ENCODE results near the gene HMGA1. TPM values are rescaled to one million over a fixed set of nuclear protein-coding genes. Genes with fewer than 3 reads are reported as not detected.

Gene HMGA1
- total RNA-seq, 4 donors from 2014 or later = 8.1 to 24.5 (median 18.1) TPM

- TF ChIP-seq POLR2A (IDR thresholded peaks at IDR 0.05) (no peak), CTCF (IDR thresholded peaks at IDR 0.05) (no peak), POLR2AphosphoS5 (IDR thresholded peaks at IDR 0.05) (no peak), EP300 (IDR thresholded peaks at IDR 0.05) (no peak)
- no peak overlapping the region for H3K4me3 ChIP-seq
- WGBS, 2 donors (ENCODE audit: low coverage in 1 of 2) = 80 to 100% methylated on average over 1 of the region's 5 CpGs
- H3K36me3 ChIP-seq = no peaks in the 10 kb centered on the region
- ATAC-seq = no peak
- no peak overlapping the region for H3K27ac ChIP-seq
- H3K9me3 ChIP-seq = no peaks in the 10 kb centered on the region
- no peaks in the 10 kb centered on the region for H3K27me3 ChIP-seq
- H3K4me1 ChIP-seq = peaks cover 0 to 22% (median 0%) of the 10 kb centered on the region in 3 donors
Observed at GRCh38 chr6:34232901-34233300, 3.8 kb upstream of the HMGA1 start.

GRCh38 chr6:34233867-34234266 is 2.8 kb upstream of the HMGA1 start:
- Histone ChIP-seq H3K36me3 (no peaks in the 10 kb centered on the region), H3K4me1 (peaks cover 0 to 30% (median 4%) of the 10 kb centered on the region in 3 donors), H3K4me3 (no peak overlapping the region), H3K9me3 (no peaks in the 10 kb centered on the region), H3K27ac (peak overlapping the region in 2 of 4 donors; percentile 10 to 86), H3K27me3 (no peaks in the 10 kb centered on the region)
- 87 to 92% methylated on average over 4 to 7 of the region's 7 CpGs for WGBS, 2 donors (ENCODE audit: low coverage in 1 of 2)
- TF ChIP-seq POLR2AphosphoS5 (IDR thresholded peaks at IDR 0.05) = no peak
- no peak for TF ChIP-seq CTCF (IDR thresholded peaks at IDR 0.05)
- TF ChIP-seq EP300 (IDR thresholded peaks at IDR 0.05) = no peak
- TF ChIP-seq POLR2A (IDR thresholded peaks at IDR 0.05) = no peak
- no peak for ATAC-seq

- Histone ChIP-seq H3K4me3 (no peak overlapping the region), H3K9me3 (no peaks in the 10 kb centered on the region), H3K27me3 (no peaks in the 10 kb centered on the region), H3K27ac (peak overlapping the region in 3 of 4 donors; percentile 86 to 93 (median 93)), H3K36me3 (no peaks in the 10 kb centered on the region), H3K4me1 (peaks cover 0 to 30% (median 4%) of the 10 kb centered on the region in 3 donors)
- 57 to 58% methylated on average over 2 to 10 of the region's 53 CpGs for WGBS, 2 donors (ENCODE audit: low coverage in 1 of 2)
- TF ChIP-seq POLR2AphosphoS5 (IDR thresholded peaks at IDR 0.05) (no peak), EP300 (IDR thresholded peaks at IDR 0.05) (no peak), CTCF (IDR thresholded peaks at IDR 0.05) (no peak), POLR2A (IDR thresholded peaks at IDR 0.05) (no peak)
- ATAC-seq = no peak
Observed at GRCh38 chr6:34234667-34235306, 1.9 kb upstream of the HMGA1 start.

- peak; percentile 37 for ATAC-seq
- 36% methylated on average over 11 of the region's 75 CpGs; no CpG with 5 or more reads in 1 of the 2 donors for WGBS, 2 donors (ENCODE audit: low coverage in 1 of 2)
- Histone ChIP-seq H3K4me3 (peak overlapping the region; percentile 1 to 70), H3K27ac (peak overlapping the region; percentile 45 to 93 (median 90)), H3K36me3 (peaks cover 0 to 1% of the 10 kb centered on the region in 2 donors), H3K27me3 (no peaks in the 10 kb centered on the region), H3K4me1 (peaks cover 0 to 30% (median 4%) of the 10 kb centered on the region in 3 donors), H3K9me3 (no peaks in the 10 kb centered on the region)
- peak; percentile 15 for TF ChIP-seq POLR2AphosphoS5 (IDR thresholded peaks at IDR 0.05)
- peak in 1 of 2 donors; percentile 25 for TF ChIP-seq POLR2A (IDR thresholded peaks at IDR 0.05)
- no peak for TF ChIP-seq CTCF (IDR thresholded peaks at IDR 0.05)
Observed at GRCh38 chr6:34235307-34236130, 1.2 kb upstream of the HMGA1 start.
